Measurements from ENCODE around the gene RUNX2. TPM values are rescaled to one million over a fixed set of nuclear protein-coding genes. Genes with fewer than 3 reads are reported as not detected.

The RUNX2 gene
- total and polyA plus RNA-seq, 3 donors from 2014 or later: 2.9 to 6.0 (median 4.3) TPM

DNA sequence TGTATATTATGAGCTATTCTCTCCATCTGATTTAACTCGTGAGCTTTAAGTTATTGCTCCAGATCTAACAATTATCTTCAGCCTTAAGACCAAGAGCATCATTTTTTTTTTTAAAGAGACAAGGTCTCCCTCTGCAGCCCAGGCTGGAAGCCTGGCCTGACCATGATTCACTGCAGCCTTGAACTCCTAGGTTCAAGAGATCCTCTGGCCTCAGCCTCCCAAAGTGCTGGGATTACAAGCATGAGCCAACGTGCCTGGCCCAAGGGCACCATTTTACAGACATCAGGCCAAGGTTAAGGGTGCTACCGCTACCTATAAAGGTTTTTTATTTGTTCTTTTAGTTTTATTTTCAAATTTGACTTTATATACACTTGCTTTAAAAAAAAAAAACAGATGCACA, 47.3 kb downstream of the RUNX2 start:
- 53 to 57% methylated on average over 3 of the region's 3 CpGs for WGBS, 2 donors
- TF ChIP-seq POLR2A (IDR thresholded peaks at IDR 0.05): no peak
- TF ChIP-seq, protein P1, sequence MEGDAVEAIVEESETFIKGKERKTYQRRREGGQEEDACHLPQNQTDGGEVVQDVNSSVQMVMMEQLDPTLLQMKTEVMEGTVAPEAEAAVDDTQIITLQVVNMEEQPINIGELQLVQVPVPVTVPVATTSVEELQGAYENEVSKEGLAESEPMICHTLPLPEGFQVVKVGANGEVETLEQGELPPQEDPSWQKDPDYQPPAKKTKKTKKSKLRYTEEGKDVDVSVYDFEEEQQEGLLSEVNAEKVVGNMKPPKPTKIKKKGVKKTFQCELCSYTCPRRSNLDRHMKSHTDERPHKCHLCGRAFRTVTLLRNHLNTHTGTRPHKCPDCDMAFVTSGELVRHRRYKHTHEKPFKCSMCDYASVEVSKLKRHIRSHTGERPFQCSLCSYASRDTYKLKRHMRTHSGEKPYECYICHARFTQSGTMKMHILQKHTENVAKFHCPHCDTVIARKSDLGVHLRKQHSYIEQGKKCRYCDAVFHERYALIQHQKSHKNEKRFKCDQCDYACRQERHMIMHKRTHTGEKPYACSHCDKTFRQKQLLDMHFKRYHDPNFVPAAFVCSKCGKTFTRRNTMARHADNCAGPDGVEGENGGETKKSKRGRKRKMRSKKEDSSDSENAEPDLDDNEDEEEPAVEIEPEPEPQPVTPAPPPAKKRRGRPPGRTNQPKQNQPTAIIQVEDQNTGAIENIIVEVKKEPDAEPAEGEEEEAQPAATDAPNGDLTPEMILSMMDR (IDR thresholded peaks at IDR 0.05): no peak
- no peak for DNase-seq
- Histone ChIP-seq H3K4me3 (no peak overlapping the region), H3K36me3 (ENCODE audit: low read depth, missing control alignments) (no peaks in the 10 kb centered on the region), H3K4me1 (peaks cover 18% of the 10 kb centered on the region), H3K9me3 (no peaks in the 10 kb centered on the region), H3K27me3 (no peaks in the 10 kb centered on the region), H3K27ac (no peak overlapping the region)
- intact Hi-C loops (cut with DNase I; ENCODE audit: low total_unique reads): no loop called here

DNA sequence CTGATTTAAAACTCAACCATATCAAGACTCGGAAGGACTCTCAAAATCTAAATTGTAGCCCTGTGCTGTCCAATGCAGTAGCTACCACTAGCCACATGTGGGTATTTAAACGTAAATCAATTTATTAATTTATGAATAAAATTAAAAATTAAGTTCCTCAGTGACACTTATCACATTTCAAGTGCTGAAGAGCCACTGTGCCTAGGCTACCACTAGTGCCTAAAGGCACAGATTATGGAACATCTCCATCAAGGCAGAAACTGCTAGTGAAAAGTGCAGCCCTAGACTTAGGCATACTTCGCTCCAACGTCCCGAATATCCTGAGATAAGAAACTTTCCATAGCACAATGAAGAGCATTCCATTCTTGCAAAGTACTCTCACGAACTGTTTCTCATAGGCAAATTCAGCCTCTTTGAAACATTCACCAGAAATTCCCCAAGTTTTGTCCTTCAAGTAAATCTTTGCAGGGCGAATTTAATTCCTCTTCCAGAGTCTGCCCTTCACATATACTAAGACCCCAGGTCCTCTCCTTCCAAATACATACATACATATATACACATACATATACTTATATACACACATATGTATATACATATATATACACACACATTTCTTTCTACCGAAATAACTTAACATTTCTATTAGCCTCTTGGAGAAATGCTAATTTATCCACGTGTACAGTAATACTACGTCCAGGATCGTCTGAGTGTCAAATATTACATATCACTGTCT, 48.3 kb downstream of the RUNX2 start:
- H3K36me3 ChIP-seq (ENCODE audit: low read depth, missing control alignments): no peaks in the 10 kb centered on the region
- no peaks in the 10 kb centered on the region for H3K27me3 ChIP-seq
- TF ChIP-seq, protein P1 (IDR thresholded peaks at IDR 0.05): no peak
- TF ChIP-seq POLR2A (IDR thresholded peaks at IDR 0.05): no peak
- no peak for DNase-seq
- H3K4me1 ChIP-seq: peaks cover 18% of the 10 kb centered on the region
- H3K27ac ChIP-seq: peak overlapping the region; percentile 92 to 98
- intact Hi-C loops (cut with DNase I; ENCODE audit: low total_unique reads): no loop called here
- 7 to 15% methylated on average over 11 of the region's 11 CpGs for WGBS, 2 donors
- no peaks in the 10 kb centered on the region for H3K9me3 ChIP-seq
- H3K4me3 ChIP-seq: peak overlapping the region; percentile 87 to 92

DNA sequence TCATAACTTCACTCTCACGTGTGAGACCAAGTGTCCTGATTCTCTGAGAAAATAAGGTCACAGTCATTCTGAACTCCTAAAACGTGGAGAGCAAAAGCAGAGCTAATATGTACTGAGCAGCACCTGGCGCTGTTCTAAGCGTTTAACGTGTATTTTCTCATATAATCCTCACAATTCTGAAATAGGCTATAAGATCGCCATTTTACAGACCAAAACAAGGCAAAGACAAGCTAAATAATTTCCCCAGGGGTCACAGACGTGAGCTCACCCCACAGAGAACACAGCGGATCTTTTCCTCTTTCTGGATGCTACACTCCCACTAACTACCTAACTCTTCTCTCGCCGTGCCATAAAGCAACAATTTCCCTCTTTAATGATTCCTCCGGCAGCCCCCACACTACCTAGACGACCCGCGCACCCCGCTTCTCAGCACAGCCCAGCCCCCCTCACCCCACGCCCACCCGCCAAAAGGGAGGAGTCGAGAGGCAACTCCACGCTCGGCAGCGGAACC, 49.0 kb downstream of the RUNX2 start:
- Histone ChIP-seq H3K27ac (peak overlapping the region; percentile 92 to 98), H3K9me3 (no peaks in the 10 kb centered on the region), H3K36me3 (ENCODE audit: low read depth, missing control alignments) (no peaks in the 10 kb centered on the region), H3K27me3 (no peaks in the 10 kb centered on the region), H3K4me3 (peak overlapping the region; percentile 87 to 92), H3K4me1 (peaks cover 18% of the 10 kb centered on the region)
- intact Hi-C loops (cut with DNase I; ENCODE audit: low total_unique reads): no loop called here
- 1% methylated on average over 19 to 21 of the region's 21 CpGs for WGBS, 2 donors
- no peak for DNase-seq
- TF ChIP-seq, protein P1 (IDR thresholded peaks at IDR 0.05): no peak
- TF ChIP-seq POLR2A (IDR thresholded peaks at IDR 0.05): no peak

DNA sequence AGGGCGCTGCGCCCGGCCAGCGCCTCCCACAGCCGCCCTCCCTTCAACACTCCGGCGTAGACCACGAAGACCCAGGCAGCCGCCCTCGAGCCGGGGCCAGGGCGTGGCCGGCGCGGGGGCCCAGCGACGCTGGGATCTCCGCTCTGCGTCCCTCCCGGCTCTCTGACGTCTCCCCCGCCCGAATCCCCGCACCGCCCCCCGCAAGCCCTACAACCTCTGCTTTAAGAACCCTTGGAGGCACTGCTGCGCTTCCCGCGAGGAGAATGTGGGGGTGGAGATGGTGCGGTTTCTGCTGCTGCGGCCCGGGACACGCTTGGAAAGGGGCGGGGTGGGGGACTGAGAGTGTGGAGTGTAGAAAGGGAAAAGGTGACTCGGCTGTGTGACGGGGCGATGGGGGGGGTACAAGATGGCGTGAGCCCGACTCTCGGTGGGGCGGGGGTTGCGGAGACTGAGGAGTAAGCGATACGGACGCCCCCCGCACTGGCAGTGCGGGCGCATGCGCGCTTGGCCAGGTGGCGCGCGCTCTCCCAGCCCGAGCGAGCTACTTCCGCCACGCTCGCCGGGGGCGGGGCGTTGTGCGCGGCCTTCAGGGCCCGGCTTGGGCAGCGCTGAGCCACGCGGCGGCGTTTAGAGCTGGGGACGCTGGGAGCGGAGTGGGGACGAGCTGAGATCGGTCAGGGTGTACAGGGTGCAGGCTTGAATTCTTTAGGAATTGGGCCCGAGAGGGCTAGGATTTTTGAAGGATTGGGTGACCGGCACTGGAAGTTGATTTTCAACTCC, 49.6 kb downstream of the RUNX2 start, which contains the start of gene SUPT3H:
Gene SUPT3H, minus strand, starts transcription at position 381 of the 780 bp plus-strand sequence.
- DNase-seq: peak; percentile 95
- peak within 1 kb of the TSS; percentile 92 to 98 for H3K27ac ChIP-seq
- H3K4me3 ChIP-seq: peak within 1 kb of the TSS; percentile 87 to 92
- TF ChIP-seq, protein P1 (IDR thresholded peaks at IDR 0.05): no peak
- peak; percentile 10 for TF ChIP-seq POLR2A (IDR thresholded peaks at IDR 0.05)
- no peaks in the 10 kb centered on the region for H3K36me3 ChIP-seq (ENCODE audit: low read depth, missing control alignments)
- no peaks in the 10 kb centered on the region for H3K27me3 ChIP-seq
- H3K4me1 ChIP-seq: peaks cover 18% of the 10 kb centered on the region
- intact Hi-C loops (cut with DNase I; ENCODE audit: low total_unique reads): no loop called here
- 0 to 1% methylated on average over 42 to 59 of the region's 75 CpGs for WGBS, 2 donors
- H3K9me3 ChIP-seq: no peaks in the 10 kb centered on the region

All from testis (tissue), 3 donors.